ENCODE data around the gene STX2.

DNA sequence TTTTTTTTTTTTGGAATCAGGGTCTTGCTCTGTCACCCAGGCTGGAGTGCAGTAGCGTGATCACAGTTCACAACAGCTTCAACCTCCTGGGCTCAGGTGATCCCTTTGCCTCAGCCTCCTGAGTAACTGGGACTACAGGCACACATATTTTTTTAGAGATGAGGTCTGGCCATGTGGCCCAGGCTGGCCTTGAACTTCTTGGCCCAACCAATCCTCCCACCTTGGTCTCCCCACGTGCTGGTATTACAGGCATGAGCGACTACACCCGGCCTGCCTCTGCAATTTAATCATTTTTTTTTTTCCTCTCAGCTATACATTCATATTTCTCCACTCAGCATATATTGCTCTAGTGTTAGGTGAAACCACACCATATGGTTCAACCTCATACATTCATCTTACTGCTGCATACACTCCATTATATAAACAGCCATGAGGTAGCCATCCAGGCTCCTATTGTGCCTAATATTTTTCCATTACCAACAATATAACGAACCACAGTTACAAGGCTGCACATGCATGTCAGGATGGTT is 7.1 kb downstream of the STX2 start:
- TF ChIP-seq POLR2AphosphoS5 (IDR thresholded peaks at IDR 0.05) (no peak), EP300 (conservative IDR thresholded peaks at IDR 0.05; ENCODE audit: poor library complexity, severe bottlenecking) (no peak)
